PC-3 (cell line): ENCODE data around the gene KTI12.
"Not testable (repeated sequence)": the region's sequence is repeated elsewhere in the genome, so short reads cannot be mapped to it uniquely, and the experiment has no call there.

Experiments used
- CTCF ChIP-seq: fragments of 300-600 bp; sonication (generic); conservative IDR thresholded peaks from 2 replicates; pipeline ENCODE4 v1.5.1; 2017; ENCODE audit warnings: antibody characterized with exemption, low read depth, mild to moderate bottlenecking, low read length
- EZH2phosphoT487 ChIP-seq: fragments of 300-600 bp; sonication (generic); IDR thresholded peaks from 2 replicates; pipeline ENCODE4 v1.6.1; 2018; ENCODE audit warnings: mild to moderate bottlenecking, antibody characterized with exemption, low read length, borderline replicate concordance

GRCh38 chr1:52077277-52077676 is 43.7 kb upstream of the KTI12 start:
- not testable (repeated sequence) for TF ChIP-seq CTCF, EZH2phosphoT487
